T-helper 1 cell treated with Interleukin-12 subunit alpha and Interleukin-12 subunit beta and Interleukin-4 antibody, amounts not matched to agents 30 μg/mL and 1 μg/mL, for 36 hours (primary cell): ENCODE measurements around the gene RAB11A.

ENCODE experiments used
- H3K27ac Mint-ChIP-seq: one replicate; pipeline ENCODE4 v1.8.0; 2021; ENCODE audit warnings: mild to moderate bottlenecking, mixed read lengths
- H3K27me3 Mint-ChIP-seq: one replicate; pipeline ENCODE4 v1.8.0; 2021; ENCODE audit warnings: low read depth, mixed read lengths
- H3K36me3 Mint-ChIP-seq: one replicate; pipeline ENCODE4 v1.8.0; 2021; ENCODE audit warnings: low read depth, mixed read lengths
- H3K4me1 Mint-ChIP-seq: one replicate; pipeline ENCODE4 v1.8.0; 2021; ENCODE audit warnings: low read depth, mixed read lengths
- H3K4me3 Mint-ChIP-seq: one replicate; pipeline ENCODE4 v1.8.0; 2021; ENCODE audit warnings: mild to moderate bottlenecking, moderate library complexity, mixed read lengths
- H3K9me3 Mint-ChIP-seq: one replicate; pipeline ENCODE4 v1.8.0; 2021; ENCODE audit warnings: mixed read lengths

The RAB11A gene

GRCh38 chr15:65836665-65837064 lies 32.6 kb upstream of the RAB11A start:
- Mint-ChIP-seq H3K27ac (no peak overlapping the region), H3K27me3 (peaks cover 4% of the 10 kb centered on the region), H3K36me3 (no peaks in the 10 kb centered on the region), H3K9me3 (no peaks in the 10 kb centered on the region), H3K4me1 (peaks cover 25% of the 10 kb centered on the region), H3K4me3 (no peak overlapping the region)

- Mint-ChIP-seq H3K4me3 (no peak overlapping the region), H3K4me1 (peaks cover 19% of the 10 kb centered on the region), H3K27ac (peak overlapping the region; percentile 23), H3K9me3 (no peaks in the 10 kb centered on the region), H3K27me3 (peaks cover 4% of the 10 kb centered on the region), H3K36me3 (no peaks in the 10 kb centered on the region)
These were observed 31.7 kb upstream of the RAB11A start for GRCh38 chr15:65837301-65838294.

GRCh38 chr15:65839354-65839901 lies 29.9 kb upstream of the RAB11A start:
- H3K4me3 Mint-ChIP-seq = no peak overlapping the region
- no peaks in the 10 kb centered on the region for H3K36me3 Mint-ChIP-seq

GRCh38 chr15:65839985-65840384 lies 29.3 kb upstream of the RAB11A start:
- Mint-ChIP-seq H3K27me3 (peaks cover 8% of the 10 kb centered on the region), H3K36me3 (no peaks in the 10 kb centered on the region), H3K9me3 (no peaks in the 10 kb centered on the region), H3K4me1 (peaks cover 2% of the 10 kb centered on the region), H3K4me3 (no peak overlapping the region), H3K27ac (no peak overlapping the region)

More at GRCh38 chr15:65839354-65839901, 29.9 kb upstream of the RAB11A start:
- Mint-ChIP-seq H3K27ac (no peak overlapping the region), H3K9me3 (no peaks in the 10 kb centered on the region), H3K4me1 (peaks cover 3% of the 10 kb centered on the region), H3K27me3 (peaks cover 8% of the 10 kb centered on the region)

GRCh38 chr15:65841121-65841930 lies 28.0 kb upstream of the RAB11A start:
- H3K27ac Mint-ChIP-seq = no peak overlapping the region
- H3K36me3 Mint-ChIP-seq = no peaks in the 10 kb centered on the region
- H3K9me3 Mint-ChIP-seq = no peaks in the 10 kb centered on the region
- no peak overlapping the region for H3K4me3 Mint-ChIP-seq
- H3K4me1 Mint-ChIP-seq = no peaks in the 10 kb centered on the region
- H3K27me3 Mint-ChIP-seq = peaks cover 8% of the 10 kb centered on the region

GRCh38 chr15:65845826-65846519 lies 23.3 kb upstream of the RAB11A start:
- H3K36me3 Mint-ChIP-seq = no peaks in the 10 kb centered on the region
- no peaks in the 10 kb centered on the region for H3K4me1 Mint-ChIP-seq
- H3K27me3 Mint-ChIP-seq = peaks cover 15% of the 10 kb centered on the region
- no peak overlapping the region for H3K4me3 Mint-ChIP-seq
- no peaks in the 10 kb centered on the region for H3K9me3 Mint-ChIP-seq
- H3K27ac Mint-ChIP-seq = no peak overlapping the region

GRCh38 chr15:65847989-65848388 lies 21.3 kb upstream of the RAB11A start:
- no peaks in the 10 kb centered on the region for H3K36me3 Mint-ChIP-seq
- no peak overlapping the region for H3K4me3 Mint-ChIP-seq
- H3K9me3 Mint-ChIP-seq = no peaks in the 10 kb centered on the region
- H3K27ac Mint-ChIP-seq = no peak overlapping the region
- H3K4me1 Mint-ChIP-seq = no peaks in the 10 kb centered on the region
- H3K27me3 Mint-ChIP-seq = peaks cover 12% of the 10 kb centered on the region

GRCh38 chr15:65851981-65852380 lies 17.3 kb upstream of the RAB11A start:
- no peaks in the 10 kb centered on the region for H3K9me3 Mint-ChIP-seq
- H3K4me1 Mint-ChIP-seq = peaks cover 1% of the 10 kb centered on the region
- peaks cover 12% of the 10 kb centered on the region for H3K27me3 Mint-ChIP-seq
- H3K36me3 Mint-ChIP-seq = no peaks in the 10 kb centered on the region
- no peak overlapping the region for H3K27ac Mint-ChIP-seq
- H3K4me3 Mint-ChIP-seq = no peak overlapping the region

- peaks cover 7% of the 10 kb centered on the region for H3K27me3 Mint-ChIP-seq
- no peaks in the 10 kb centered on the region for H3K36me3 Mint-ChIP-seq
- H3K4me3 Mint-ChIP-seq = no peak overlapping the region
- no peak overlapping the region for H3K27ac Mint-ChIP-seq
- H3K4me1 Mint-ChIP-seq = peaks cover 1% of the 10 kb centered on the region
- no peaks in the 10 kb centered on the region for H3K9me3 Mint-ChIP-seq
These were observed 12.4 kb upstream of the RAB11A start for GRCh38 chr15:65856821-65857455.

- Mint-ChIP-seq H3K4me1 (peaks cover 1% of the 10 kb centered on the region), H3K27me3 (peaks cover 7% of the 10 kb centered on the region), H3K4me3 (no peak overlapping the region), H3K36me3 (no peaks in the 10 kb centered on the region), H3K9me3 (no peaks in the 10 kb centered on the region), H3K27ac (no peak overlapping the region)
These were observed 11.4 kb upstream of the RAB11A start for GRCh38 chr15:65857718-65858402.

GRCh38 chr15:65862682-65863081 lies 6.6 kb upstream of the RAB11A start:
- H3K27ac Mint-ChIP-seq = no peak overlapping the region
- H3K27me3 Mint-ChIP-seq = peaks cover 3% of the 10 kb centered on the region
- no peaks in the 10 kb centered on the region for H3K9me3 Mint-ChIP-seq
- no peaks in the 10 kb centered on the region for H3K36me3 Mint-ChIP-seq
- no peak overlapping the region for H3K4me3 Mint-ChIP-seq
- H3K4me1 Mint-ChIP-seq = peaks cover 2% of the 10 kb centered on the region

GRCh38 chr15:65863106-65863505 lies 6.2 kb upstream of the RAB11A start:
- Mint-ChIP-seq H3K4me3 (no peak overlapping the region), H3K4me1 (peaks cover 2% of the 10 kb centered on the region), H3K27ac (no peak overlapping the region), H3K36me3 (no peaks in the 10 kb centered on the region), H3K27me3 (peaks cover 3% of the 10 kb centered on the region), H3K9me3 (no peaks in the 10 kb centered on the region)

GRCh38 chr15:65867244-65867643 lies 2.0 kb upstream of the RAB11A start:
- H3K27ac Mint-ChIP-seq = no peak overlapping the region
- peaks cover 5% of the 10 kb centered on the region for H3K27me3 Mint-ChIP-seq
- peaks cover 18% of the 10 kb centered on the region for H3K36me3 Mint-ChIP-seq
- H3K4me3 Mint-ChIP-seq = no peak overlapping the region
- peaks cover 2% of the 10 kb centered on the region for H3K9me3 Mint-ChIP-seq
- H3K4me1 Mint-ChIP-seq = peaks cover 16% of the 10 kb centered on the region
